Measurements from ENCODE around the gene DACH1.
"Not testable (repeated sequence)": the region's sequence is repeated elsewhere in the genome, so short reads cannot be mapped to it uniquely, and the experiment has no call there.

Gene DACH1

GRCh38 chr13:71867131-71867814, at the start of gene DACH1:
TSS of gene DACH1 (minus strand) at chr13:71867204.
- peak; percentile 69 for DNase-seq (ENCODE audit: low spot score)

- no peak for DNase-seq (ENCODE audit: low spot score)
Observed at GRCh38 chr13:71913717-71914116, 46.7 kb upstream of the DACH1 start.

GRCh38 chr13:71912524-71912923, 45.5 kb upstream of the DACH1 start:
- peak; percentile 16 for DNase-seq (ENCODE audit: low spot score)

- DNase-seq (ENCODE audit: low spot score): no peak
Observed at GRCh38 chr13:71906448-71906847, 39.4 kb upstream of the DACH1 start.

- no peak for DNase-seq (ENCODE audit: low spot score)
Observed at GRCh38 chr13:71902676-71903075, 35.7 kb upstream of the DACH1 start.

GRCh38 chr13:71893506-71893905, 26.5 kb upstream of the DACH1 start:
- DNase-seq (ENCODE audit: low spot score): not testable (repeated sequence)

GRCh38 chr13:71886880-71887279, 19.9 kb upstream of the DACH1 start:
- no peak for DNase-seq (ENCODE audit: low spot score)

GRCh38 chr13:71882120-71882519, 15.1 kb upstream of the DACH1 start:
- DNase-seq (ENCODE audit: low spot score): no peak

- DNase-seq (ENCODE audit: low spot score): peak; percentile 83
Observed at GRCh38 chr13:71880753-71881541, 13.9 kb upstream of the DACH1 start.

- no peak for DNase-seq (ENCODE audit: low spot score)
Observed at GRCh38 chr13:71879808-71880344, 12.9 kb upstream of the DACH1 start.

- DNase-seq (ENCODE audit: low spot score): peak; percentile 46
Observed at GRCh38 chr13:71879129-71879535, 12.1 kb upstream of the DACH1 start.

- no peak for DNase-seq (ENCODE audit: low spot score)
Observed at GRCh38 chr13:71877256-71877653, 10.3 kb upstream of the DACH1 start.

GRCh38 chr13:71876648-71877255, 9.7 kb upstream of the DACH1 start:
- no peak for DNase-seq (ENCODE audit: low spot score)

GRCh38 chr13:71875823-71876222, 8.8 kb upstream of the DACH1 start:
- DNase-seq (ENCODE audit: low spot score): no peak

GRCh38 chr13:71874458-71874857, 7.5 kb upstream of the DACH1 start:
- DNase-seq (ENCODE audit: low spot score): no peak

GRCh38 chr13:71873418-71874247, 6.6 kb upstream of the DACH1 start:
- DNase-seq (ENCODE audit: low spot score): no peak

GRCh38 chr13:71871844-71872243, 4.8 kb upstream of the DACH1 start:
- no peak for DNase-seq (ENCODE audit: low spot score)

GRCh38 chr13:71871176-71871754, 4.3 kb upstream of the DACH1 start:
- no peak for DNase-seq (ENCODE audit: low spot score)

GRCh38 chr13:71870100-71870499, 3.1 kb upstream of the DACH1 start:
- DNase-seq (ENCODE audit: low spot score): no peak

- no peak for DNase-seq (ENCODE audit: low spot score)
Observed at GRCh38 chr13:71869274-71869673, 2.3 kb upstream of the DACH1 start.

GRCh38 chr13:71866335-71867130, 471 bp downstream of the DACH1 start:
- peak; percentile 25 for DNase-seq (ENCODE audit: low spot score)
